GM18502 (cell line): ENCODE data around the gene CASP6.

Experiments
- ATAC-seq: cut with Tn5 transposase; IDR thresholded peaks from one replicate; pipeline ENCODE4 v1.9.1; 2021; ENCODE audit warnings: mild to moderate bottlenecking; ENCODE audit not compliant: unreplicated experiment, poor library complexity

CASP6 gene

GRCh38 chr4:109675181-109675580 is 28.1 kb downstream of the CASP6 start:
- peak; percentile 90 for ATAC-seq

- no peak for ATAC-seq
Observed at GRCh38 chr4:109673303-109673702, 29.9 kb downstream of the CASP6 start.

GRCh38 chr4:109672169-109672930 is 30.9 kb downstream of the CASP6 start:
- no peak for ATAC-seq

- no peak for ATAC-seq
Observed at GRCh38 chr4:109671350-109671749, 31.9 kb downstream of the CASP6 start.

- ATAC-seq, result no peak
Observed at GRCh38 chr4:109665783-109666485, 37.3 kb downstream of the CASP6 start.

- no peak for ATAC-seq
Observed at GRCh38 chr4:109662771-109663170, 40.5 kb downstream of the CASP6 start.

- ATAC-seq, result no peak
Observed at GRCh38 chr4:109662116-109662515, 41.1 kb downstream of the CASP6 start.

GRCh38 chr4:109658871-109659410 is 44.3 kb downstream of the CASP6 start:
- ATAC-seq, result no peak

GRCh38 chr4:109657854-109658418 is 45.3 kb downstream of the CASP6 start:
- no peak for ATAC-seq

GRCh38 chr4:109655396-109655795 is 47.8 kb downstream of the CASP6 start:
- no peak for ATAC-seq

- peak; percentile 87 for ATAC-seq
Observed at GRCh38 chr4:109649872-109650271, 53.4 kb downstream of the CASP6 start.

- no peak for ATAC-seq
Observed at GRCh38 chr4:109648997-109649575, 54.2 kb downstream of the CASP6 start.

- peak; percentile 56 for ATAC-seq
Observed at GRCh38 chr4:109648266-109648996, 54.8 kb downstream of the CASP6 start.

- no peak for ATAC-seq
Observed at GRCh38 chr4:109645874-109646710, 57.2 kb downstream of the CASP6 start.

GRCh38 chr4:109640644-109641043 is 62.6 kb downstream of the CASP6 start:
- no peak for ATAC-seq
